Measurements from ENCODE around the gene MAD2L1BP. TPM values are rescaled to one million over a fixed set of nuclear protein-coding genes. Genes with fewer than 3 reads are reported as not detected.

MAD2L1BP gene
- total RNA-seq, 3 donors from 2014 or later = 32.1 to 32.7 (median 32.3) TPM

DNA sequence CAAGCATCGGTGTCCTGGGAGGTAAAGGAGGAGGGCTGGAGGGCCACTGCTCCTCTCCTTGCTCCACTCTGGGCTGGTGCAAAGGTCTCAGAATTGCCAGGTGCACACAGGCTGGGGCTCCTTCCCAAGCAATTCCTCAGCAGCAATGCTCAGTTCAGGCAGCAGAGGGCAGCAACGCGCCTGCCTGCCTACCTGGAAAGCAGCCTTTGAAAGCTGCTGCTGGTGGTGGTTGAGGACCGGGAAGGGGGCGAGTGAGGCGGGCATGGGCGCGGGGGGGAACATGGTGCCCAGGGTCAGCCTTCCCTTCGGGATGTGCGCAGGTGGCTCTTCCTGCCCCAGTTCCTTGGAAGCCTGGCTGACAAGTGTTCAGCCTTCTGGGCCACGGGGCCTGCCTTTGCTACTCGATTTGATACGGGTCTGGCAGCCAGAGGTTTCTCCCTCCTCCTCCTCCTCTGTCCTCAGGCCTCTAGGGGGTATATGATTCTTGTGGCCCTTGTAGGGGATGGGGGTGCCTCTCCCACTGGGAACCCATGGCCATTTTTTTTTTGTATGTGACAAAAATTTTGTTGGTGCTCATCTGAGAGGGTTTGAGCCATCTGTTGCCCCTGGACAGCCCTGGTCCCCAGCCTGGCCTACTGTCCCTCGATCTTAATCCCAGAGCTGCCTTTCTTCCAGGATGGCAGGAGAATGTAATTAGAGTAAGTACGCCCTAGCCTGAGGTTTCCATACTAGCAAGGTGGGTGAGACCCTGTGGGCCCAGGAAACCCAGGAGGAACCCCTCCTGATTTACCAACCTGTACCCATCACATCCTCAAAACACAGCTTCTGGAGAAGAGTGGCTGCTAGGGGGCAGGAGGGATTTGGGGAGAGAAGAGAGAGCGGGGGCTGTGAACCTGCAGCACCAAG, 31.9 kb downstream of the MAD2L1BP start:
- ATAC-seq (peak; percentile 69 to 72), DNase-seq (peak; percentile 74)
- H3K4me3 Mint-ChIP-seq = peak overlapping the region; percentile 25
- H3K27me3 Mint-ChIP-seq (ENCODE audit: low read depth) = no peaks in the 10 kb centered on the region
- no peaks in the 10 kb centered on the region for H3K9me3 Mint-ChIP-seq
- peaks cover 22% of the 10 kb centered on the region for H3K4me1 Mint-ChIP-seq (ENCODE audit: low read depth)
- H3K36me3 Mint-ChIP-seq (ENCODE audit: insufficient read depth) = peaks cover 9% of the 10 kb centered on the region

DNA sequence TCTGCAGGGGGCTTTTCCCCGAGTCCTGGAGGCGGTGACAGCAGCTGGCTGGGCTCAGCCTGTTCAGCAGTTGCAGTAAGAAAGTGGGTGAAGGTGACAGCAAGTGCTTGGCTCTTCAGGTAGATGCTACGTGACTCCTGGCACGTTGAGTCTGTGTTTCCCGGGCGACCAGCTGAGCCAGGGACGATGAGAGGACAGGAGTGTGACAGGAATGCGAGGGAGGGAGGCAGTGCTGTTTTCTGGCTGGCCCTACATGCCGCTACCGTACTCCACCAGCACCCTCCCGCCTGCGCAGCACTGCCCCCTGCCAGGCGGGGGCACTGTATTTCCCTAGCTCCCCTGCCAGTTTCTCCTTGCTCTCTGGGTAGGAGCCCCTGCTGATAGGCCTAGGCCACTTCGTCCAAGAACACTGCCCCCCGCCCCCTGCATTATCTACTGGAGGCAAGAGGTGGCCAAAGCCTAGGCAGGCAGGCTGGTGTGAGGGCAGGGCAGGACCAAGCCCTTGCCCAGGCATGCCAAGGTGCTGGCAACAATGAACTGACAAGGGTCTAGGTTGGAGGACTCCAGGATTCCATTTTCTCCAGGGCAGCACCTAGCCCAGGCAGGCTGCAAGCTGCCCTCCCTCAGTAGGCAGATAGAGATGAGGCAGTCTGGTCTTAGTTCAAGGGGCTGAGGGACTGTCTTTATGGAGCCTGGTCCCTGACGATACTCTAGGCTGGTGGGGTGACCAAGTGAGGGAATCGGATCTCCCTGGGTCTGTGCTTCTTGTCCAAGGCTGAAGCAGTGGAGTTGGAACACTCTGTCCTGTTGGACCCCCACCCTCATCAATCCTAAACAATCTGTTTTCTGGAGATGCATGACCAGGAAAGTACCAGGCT, 32.8 kb downstream of the MAD2L1BP start:
- Mint-ChIP-seq H3K4me1 (ENCODE audit: low read depth) (peaks cover 22% of the 10 kb centered on the region), H3K36me3 (ENCODE audit: insufficient read depth) (peaks cover 9% of the 10 kb centered on the region)

DNA sequence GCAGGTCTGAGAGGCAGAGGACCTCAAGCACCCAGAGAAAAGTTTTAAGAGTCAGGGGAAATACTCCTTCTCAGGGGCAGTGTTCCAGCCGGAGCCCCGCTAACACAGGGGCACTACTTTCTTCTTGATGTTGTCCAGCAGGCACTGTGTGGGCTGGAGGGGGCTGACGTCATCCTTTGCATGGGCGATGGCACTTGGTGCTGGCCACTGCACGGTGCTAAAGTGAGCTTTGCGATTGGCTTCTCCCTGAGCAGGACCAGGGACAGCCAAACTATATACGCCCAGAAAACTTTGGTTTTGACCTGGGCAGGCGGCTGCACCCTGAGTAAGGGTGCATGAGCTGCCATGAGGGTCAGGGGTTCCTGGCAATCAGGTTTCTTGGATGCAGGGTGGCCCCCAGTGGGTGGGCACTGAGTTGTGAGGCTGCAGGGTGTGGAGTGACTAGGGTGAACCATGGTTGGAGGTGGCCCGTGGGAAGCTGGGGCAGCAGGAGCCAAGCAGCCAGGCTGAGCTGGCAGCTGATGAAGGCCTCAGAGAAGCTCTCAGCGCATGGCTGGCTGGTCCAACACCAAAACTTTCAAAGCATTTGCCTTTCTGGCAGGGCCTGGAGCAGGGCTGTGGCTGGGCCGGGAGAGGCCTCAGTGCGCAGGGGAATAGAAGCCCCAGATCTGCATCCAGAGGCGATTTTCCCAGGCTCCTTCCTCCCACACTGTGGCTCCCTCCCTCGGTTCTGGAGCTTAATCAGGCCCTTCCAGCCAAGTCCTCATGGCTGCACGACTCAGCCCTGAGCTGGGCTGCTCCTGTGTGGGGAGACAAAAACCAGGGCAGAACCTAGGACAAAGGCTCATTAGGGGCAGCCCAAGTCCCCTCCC, 33.6 kb downstream of the MAD2L1BP start:
- peaks cover 22% of the 10 kb centered on the region for H3K4me1 Mint-ChIP-seq (ENCODE audit: low read depth)
- no peaks in the 10 kb centered on the region for H3K9me3 Mint-ChIP-seq
- H3K27me3 Mint-ChIP-seq (ENCODE audit: low read depth) = no peaks in the 10 kb centered on the region
- H3K36me3 Mint-ChIP-seq (ENCODE audit: insufficient read depth) = peaks cover 9% of the 10 kb centered on the region
- ATAC-seq (no peak), DNase-seq (no peak)
- H3K4me3 Mint-ChIP-seq = no peak overlapping the region

More for the DNA sequence above, 32.8 kb downstream of the MAD2L1BP start:
- ATAC-seq (peak; percentile 62 to 72), DNase-seq (peak; percentile 34)
- no peaks in the 10 kb centered on the region for H3K27me3 Mint-ChIP-seq (ENCODE audit: low read depth)
- no peaks in the 10 kb centered on the region for H3K9me3 Mint-ChIP-seq
- H3K4me3 Mint-ChIP-seq = no peak overlapping the region

DNA sequence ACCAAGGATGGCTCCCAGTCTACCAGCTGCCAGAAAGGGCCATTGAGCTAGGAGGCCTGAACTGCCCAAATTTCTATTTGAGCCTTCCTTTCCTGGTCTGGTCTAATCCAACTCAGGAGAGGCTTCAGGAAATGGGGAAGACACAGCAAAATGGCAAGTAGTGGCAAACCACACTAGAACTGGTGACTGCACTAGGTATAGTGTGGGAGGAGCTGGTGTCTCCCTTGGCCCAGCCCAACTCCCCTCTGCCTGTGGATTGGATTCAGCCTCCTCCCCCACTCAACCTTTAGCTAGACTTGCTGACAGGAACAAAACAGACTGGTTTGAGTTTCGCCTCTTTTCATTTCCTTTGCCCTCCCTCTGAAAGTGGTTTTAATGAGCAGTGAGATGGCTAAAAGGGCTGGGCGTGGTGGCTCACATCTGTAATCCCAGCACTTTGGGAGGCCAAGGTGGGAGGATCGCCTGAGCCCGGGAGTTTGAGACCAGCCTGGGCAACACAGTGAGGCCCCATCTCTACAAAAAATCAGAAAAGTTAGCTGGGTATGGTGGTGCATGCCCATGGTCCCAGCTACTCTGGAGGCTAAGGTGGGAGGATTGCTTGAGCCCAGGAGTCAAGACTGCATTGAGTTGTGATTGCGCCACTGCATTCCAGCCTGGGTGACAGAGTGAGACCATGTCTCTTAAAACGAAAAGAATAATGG, 34.4 kb downstream of the MAD2L1BP start:
- Mint-ChIP-seq H3K4me1 (ENCODE audit: low read depth) (peaks cover 22% of the 10 kb centered on the region), H3K4me3 (no peak overlapping the region), H3K9me3 (no peaks in the 10 kb centered on the region), H3K27me3 (ENCODE audit: low read depth) (no peaks in the 10 kb centered on the region), H3K36me3 (ENCODE audit: insufficient read depth) (peaks cover 16% of the 10 kb centered on the region)
- peak in 1 of 2 donors; percentile 15 for ATAC-seq
- DNase-seq = no peak

DNA sequence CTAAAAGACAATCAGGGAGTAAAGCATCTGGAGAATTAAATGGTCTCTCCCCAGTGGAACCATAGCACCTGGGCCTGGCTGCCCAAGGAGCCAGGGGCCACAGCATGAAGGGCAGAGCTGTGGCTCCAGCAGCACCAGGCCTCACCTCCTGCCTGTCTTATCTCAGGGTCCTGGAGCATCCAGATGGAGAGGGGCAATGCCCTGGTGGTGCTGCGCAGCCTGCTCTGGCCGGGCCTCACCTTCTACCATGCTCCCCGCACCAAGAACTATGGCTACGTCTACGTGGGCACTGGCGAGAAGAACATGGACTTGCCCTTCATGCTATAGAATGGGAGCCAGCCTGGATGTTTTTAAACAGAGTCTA, 35.0 kb downstream of the MAD2L1BP start:
- ATAC-seq = no peak
- Mint-ChIP-seq H3K4me1 (ENCODE audit: low read depth) (peaks cover 22% of the 10 kb centered on the region), H3K4me3 (no peak overlapping the region), H3K9me3 (no peaks in the 10 kb centered on the region), H3K27me3 (ENCODE audit: low read depth) (no peaks in the 10 kb centered on the region), H3K36me3 (ENCODE audit: insufficient read depth) (peaks cover 17% of the 10 kb centered on the region)
- DNase-seq = no peak

DNA sequence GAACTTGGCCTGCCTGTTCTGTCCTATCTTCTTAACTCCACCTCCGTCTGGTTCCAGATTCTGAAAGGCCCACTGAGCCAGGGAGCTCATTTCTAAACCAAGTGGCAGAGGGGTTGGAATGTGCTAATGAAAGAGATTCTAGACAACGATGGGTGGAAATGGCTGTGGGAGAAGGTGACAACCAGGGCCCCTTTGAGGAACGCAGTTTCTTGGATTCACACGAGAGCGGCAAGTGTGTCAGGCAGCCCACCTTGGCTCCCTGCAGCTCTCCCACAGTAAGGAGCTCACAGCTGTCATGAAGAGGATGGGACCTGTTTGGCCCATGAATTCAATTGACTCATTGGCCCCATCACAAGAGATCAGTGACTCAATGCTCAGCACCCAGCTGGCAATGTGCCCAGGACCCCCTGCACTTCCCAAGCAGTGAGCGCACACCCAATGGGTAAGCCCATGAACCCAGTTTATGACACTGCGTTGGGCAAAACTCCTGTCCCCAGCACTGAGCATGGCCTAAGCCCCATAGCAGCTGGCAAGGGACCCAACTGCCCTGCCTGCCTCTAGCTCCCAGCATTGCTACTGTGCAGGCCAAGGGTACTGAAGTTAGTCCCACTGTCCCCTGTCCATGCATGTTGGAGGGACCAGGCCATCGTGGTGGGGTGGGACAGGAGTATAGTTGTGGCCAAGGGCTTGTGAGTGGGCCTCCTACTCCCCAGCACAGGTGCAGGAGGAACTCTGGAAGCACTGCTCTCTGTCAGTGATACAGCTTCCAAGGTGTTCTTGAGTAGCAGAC, 35.6 kb downstream of the MAD2L1BP start:
- no peak for ATAC-seq
- H3K4me3 Mint-ChIP-seq = no peak overlapping the region
- no peaks in the 10 kb centered on the region for H3K9me3 Mint-ChIP-seq
- peaks cover 22% of the 10 kb centered on the region for H3K4me1 Mint-ChIP-seq (ENCODE audit: low read depth)
- DNase-seq = no peak
- H3K36me3 Mint-ChIP-seq (ENCODE audit: insufficient read depth) = peaks cover 17% of the 10 kb centered on the region
- no peaks in the 10 kb centered on the region for H3K27me3 Mint-ChIP-seq (ENCODE audit: low read depth)

DNA sequence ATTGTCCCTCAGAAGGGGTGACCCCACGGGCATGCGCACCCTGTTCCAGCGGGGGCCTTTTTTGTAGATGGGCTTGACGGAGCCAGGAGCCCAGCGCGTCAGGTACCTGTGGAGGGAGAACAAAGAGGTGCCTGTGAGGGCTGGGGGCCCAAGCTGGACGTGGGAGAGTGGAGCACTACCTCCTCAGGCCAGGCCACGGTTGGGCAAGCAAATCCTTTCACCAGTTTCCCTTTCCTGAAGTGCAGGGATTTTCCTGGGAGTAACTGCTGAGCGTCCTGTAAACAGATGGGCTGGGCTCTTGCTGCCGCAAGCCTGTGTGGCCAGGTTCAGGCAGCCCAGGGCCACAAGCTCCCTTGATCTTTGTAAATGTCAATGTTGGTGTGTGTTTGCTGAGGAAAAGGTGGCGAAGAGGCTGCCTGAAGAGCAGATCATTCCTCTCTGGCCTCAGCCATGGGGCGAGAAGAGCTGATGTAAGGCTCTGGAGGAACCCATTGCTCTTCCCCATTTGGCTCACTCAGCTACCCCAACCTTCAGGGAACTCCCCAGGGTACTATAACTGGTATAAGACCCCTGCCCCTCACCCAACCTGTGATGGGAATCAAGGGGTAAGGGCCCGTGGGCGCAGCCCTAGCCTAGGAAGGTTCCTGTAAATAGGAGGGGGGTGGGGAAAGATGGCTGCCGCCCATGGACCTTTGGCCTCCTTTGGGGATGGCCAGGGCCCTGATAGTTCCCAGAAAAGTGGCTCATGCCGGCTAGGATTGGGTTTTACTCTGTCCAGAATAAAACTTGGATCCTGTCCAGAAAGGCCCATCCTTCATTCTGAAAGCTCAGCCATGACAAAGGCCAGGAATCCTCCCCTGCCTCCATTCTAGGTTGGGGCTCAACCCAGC, 36.4 kb downstream of the MAD2L1BP start:
- H3K36me3 Mint-ChIP-seq (ENCODE audit: insufficient read depth) = peaks cover 17% of the 10 kb centered on the region
- no peak for ATAC-seq

DNA sequence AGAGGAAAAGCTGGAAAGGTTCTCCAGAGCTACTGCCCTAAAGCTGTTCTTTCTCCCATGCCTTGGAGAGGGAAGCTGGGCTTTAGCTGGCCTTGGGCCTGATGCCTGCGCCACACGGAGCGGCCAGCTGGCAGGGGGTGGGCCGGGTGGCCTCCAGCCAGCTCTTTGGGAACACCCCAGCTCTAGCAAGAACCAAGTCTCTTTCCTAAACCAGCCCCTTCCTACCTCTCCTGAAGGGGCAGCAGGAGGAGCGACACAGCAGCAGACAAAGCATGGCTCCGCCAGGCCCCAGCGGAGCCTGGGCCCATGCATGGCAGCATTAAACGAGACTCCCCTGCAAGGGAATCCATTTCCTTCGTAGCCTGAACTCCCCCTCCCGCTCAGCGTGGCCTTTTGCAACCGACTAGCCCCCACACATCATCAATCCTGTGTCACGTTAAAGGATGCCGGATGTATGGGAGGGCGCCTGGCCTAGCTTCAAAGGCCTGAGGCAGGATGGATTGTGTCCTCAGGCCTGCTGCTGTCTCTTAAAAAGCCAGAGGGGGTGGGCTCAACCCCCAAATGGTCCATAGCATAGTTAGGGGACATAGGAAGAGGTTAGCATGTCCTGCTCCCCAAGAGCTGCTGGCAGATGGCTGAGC, 37.9 kb downstream of the MAD2L1BP start:
- Mint-ChIP-seq H3K4me3 (no peak overlapping the region), H3K4me1 (ENCODE audit: low read depth) (peaks cover 6% of the 10 kb centered on the region), H3K27me3 (ENCODE audit: low read depth) (no peaks in the 10 kb centered on the region), H3K9me3 (no peaks in the 10 kb centered on the region), H3K36me3 (ENCODE audit: insufficient read depth) (peaks cover 24% of the 10 kb centered on the region)
- ATAC-seq (no peak), DNase-seq (no peak)

More for the DNA sequence above, 36.4 kb downstream of the MAD2L1BP start:
- no peak overlapping the region for H3K4me3 Mint-ChIP-seq
- H3K27me3 Mint-ChIP-seq (ENCODE audit: low read depth) = no peaks in the 10 kb centered on the region
- H3K9me3 Mint-ChIP-seq = no peaks in the 10 kb centered on the region
- H3K4me1 Mint-ChIP-seq (ENCODE audit: low read depth) = peaks cover 20% of the 10 kb centered on the region
- no peak for DNase-seq

DNA sequence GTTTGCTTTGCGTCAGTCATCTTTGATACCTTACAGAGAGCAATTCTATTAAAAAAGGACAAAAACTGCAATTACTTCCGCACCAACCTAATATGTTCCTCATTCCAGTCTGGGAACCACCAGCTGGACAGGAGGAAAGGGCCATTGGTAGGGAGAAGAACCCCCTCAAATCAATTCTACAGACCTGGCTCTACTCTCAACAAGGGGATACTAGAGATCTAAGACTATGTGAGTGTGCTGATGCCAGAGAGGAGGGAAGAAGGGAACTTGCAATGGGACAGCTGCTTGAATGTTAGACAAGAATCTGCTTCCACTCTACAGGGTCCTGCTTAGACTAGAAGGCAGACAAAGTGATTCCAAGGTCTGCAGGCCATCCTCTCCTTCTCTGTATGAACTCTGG, 38.7 kb downstream of the MAD2L1BP start:
- Mint-ChIP-seq H3K36me3 (ENCODE audit: insufficient read depth) (peaks cover 22% of the 10 kb centered on the region), H3K9me3 (no peaks in the 10 kb centered on the region), H3K4me1 (ENCODE audit: low read depth) (peaks cover 6% of the 10 kb centered on the region), H3K4me3 (no peak overlapping the region), H3K27me3 (ENCODE audit: low read depth) (no peaks in the 10 kb centered on the region)
- ATAC-seq = no peak
- DNase-seq = no peak

DNA sequence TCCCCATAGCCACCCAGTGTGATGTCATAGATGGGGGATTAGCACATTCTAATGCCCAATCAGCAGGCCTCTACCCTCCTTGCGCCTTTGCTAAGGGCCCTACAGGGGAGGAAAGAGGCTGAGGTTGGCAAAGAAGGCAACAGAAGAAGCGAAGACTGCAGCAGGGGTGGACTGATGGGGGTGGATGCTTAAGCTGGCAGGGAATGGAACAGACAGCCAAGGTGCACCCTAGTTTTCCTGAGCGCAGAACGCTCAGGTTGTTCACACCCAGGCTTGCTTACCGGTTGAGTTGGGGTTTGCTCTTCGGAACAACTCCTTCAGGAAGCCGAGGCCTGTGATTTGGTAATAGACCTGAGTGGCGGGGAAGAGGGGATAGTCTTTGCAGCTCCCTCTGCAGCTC, 39.3 kb downstream of the MAD2L1BP start:
- Mint-ChIP-seq H3K4me3 (no peak overlapping the region), H3K9me3 (no peaks in the 10 kb centered on the region), H3K27me3 (ENCODE audit: low read depth) (no peaks in the 10 kb centered on the region), H3K4me1 (ENCODE audit: low read depth) (peaks cover 3% of the 10 kb centered on the region), H3K36me3 (ENCODE audit: insufficient read depth) (peaks cover 24% of the 10 kb centered on the region)
- no peak for ATAC-seq
- no peak for DNase-seq

DNA sequence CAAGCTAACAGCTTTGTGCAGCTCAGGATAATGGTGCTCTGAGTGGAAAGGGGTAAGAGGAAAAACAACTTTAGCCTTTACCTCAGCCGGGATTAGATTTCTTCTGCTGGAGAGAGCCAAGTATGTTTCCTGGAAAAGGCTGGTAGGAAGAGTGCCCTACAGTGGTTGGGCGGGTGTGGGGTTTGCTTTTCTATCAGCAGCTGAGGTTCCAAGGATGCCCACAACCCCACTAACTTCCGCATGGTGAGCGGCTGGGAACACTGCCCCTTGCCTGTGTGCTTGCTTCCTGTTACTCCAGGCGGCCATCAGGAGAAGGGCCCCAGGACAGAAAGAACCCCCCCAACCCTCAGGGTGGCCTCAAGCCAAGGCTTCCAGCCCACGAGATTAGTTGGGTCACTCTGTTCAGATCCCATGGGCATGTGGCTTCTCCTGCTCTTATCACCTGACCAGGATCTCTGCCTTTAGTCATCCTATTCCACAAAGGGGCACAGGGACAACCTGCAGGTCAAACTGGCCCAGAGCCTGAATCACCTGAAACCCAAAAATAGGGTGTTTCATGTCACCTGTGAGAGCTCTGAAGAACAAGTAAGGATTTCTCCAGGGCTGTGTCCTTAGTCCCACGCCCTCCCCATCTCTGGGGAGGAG, 41.4 kb downstream of the MAD2L1BP start:
- ATAC-seq (no peak), DNase-seq (no peak)
- Mint-ChIP-seq H3K4me3 (no peak overlapping the region), H3K4me1 (ENCODE audit: low read depth) (no peaks in the 10 kb centered on the region), H3K36me3 (ENCODE audit: insufficient read depth) (peaks cover 30% of the 10 kb centered on the region), H3K9me3 (no peaks in the 10 kb centered on the region), H3K27me3 (ENCODE audit: low read depth) (no peaks in the 10 kb centered on the region)

Data from activated T-cell treated with anti-CD3 and anti-CD28 coated beads, Interleukin-2, amount 50 U/mL, for 4 hours (primary cell).